H9 (cell line): Measurements from ENCODE around the gene TBATA. TPM values are rescaled to one million over a fixed set of nuclear protein-coding genes. Genes with fewer than 3 reads are reported as not detected.

Experiments used
- DNase-seq: peaks from one replicate; pipeline ENCODE4 v3.0.0-alpha.2; 2017
- H2AFZ ChIP-seq: one replicate; pipeline ENCODE4 v1.6.1; 2013; ENCODE audit warnings: mild to moderate bottlenecking, low read length, control low read depth, moderate library complexity
- H2AK5ac ChIP-seq: 2 replicates; pipeline ENCODE4 v1.6.1; 2013; ENCODE audit warnings: low read length, control low read depth, mixed read lengths; ENCODE audit not compliant: insufficient read length
- H2BK120ac ChIP-seq: one replicate; pipeline ENCODE4 v1.6.1; 2013; ENCODE audit warnings: low read depth, mild to moderate bottlenecking, low read length, control low read depth, inconsistent platforms; ENCODE audit not compliant: poor library complexity, severe bottlenecking
- H2BK12ac ChIP-seq: 2 replicates; pipeline ENCODE4 v1.6.1; 2013; ENCODE audit warnings: low read length, control low read depth, mixed read lengths, low read depth; ENCODE audit not compliant: insufficient read length
- H2BK15ac ChIP-seq: 2 replicates; pipeline ENCODE4 v1.6.1; 2013; ENCODE audit warnings: low read depth, low read length, control low read depth
- H2BK20ac ChIP-seq: one replicate; pipeline ENCODE4 v1.6.1; 2013; ENCODE audit warnings: low read depth, mild to moderate bottlenecking, low read length, control low read depth, inconsistent platforms; ENCODE audit not compliant: poor library complexity, severe bottlenecking
- H2BK5ac ChIP-seq: 2 replicates; pipeline ENCODE4 v1.6.1; 2013; ENCODE audit warnings: low read length, control low read depth, mixed read lengths; ENCODE audit not compliant: insufficient read length
- H3K14ac ChIP-seq: 2 replicates; pipeline ENCODE4 v1.6.1; 2013; ENCODE audit warnings: low read length, control low read depth; ENCODE audit not compliant: insufficient read depth
- H3K18ac ChIP-seq: 2 replicates; pipeline ENCODE4 v1.6.1; 2013; ENCODE audit warnings: low read depth, mild to moderate bottlenecking, mixed read lengths, low read length, control low read depth; ENCODE audit not compliant: insufficient read length
- H3K23ac ChIP-seq: 2 replicates; pipeline ENCODE4 v1.6.1; 2013; ENCODE audit warnings: low read length, control low read depth, mixed read lengths, low read depth; ENCODE audit not compliant: insufficient read length
- H3K23me2 ChIP-seq: 2 replicates; pipeline ENCODE4 v1.6.1; 2013; ENCODE audit warnings: low read depth, mild to moderate bottlenecking, mixed read lengths, low read length, control low read depth; ENCODE audit not compliant: insufficient read length, poor library complexity, severe bottlenecking
- H3K27ac ChIP-seq: 2 replicates; pipeline ENCODE4 v1.5.1; 2013; ENCODE audit warnings: low read length, control low read depth, mixed read lengths, low read depth; ENCODE audit not compliant: insufficient read length
- H3K27me3 ChIP-seq: 2 replicates; pipeline ENCODE4 v1.6.1; 2013; ENCODE audit warnings: low read length, control low read depth, inconsistent platforms; ENCODE audit not compliant: insufficient read depth
- H3K4ac ChIP-seq: 2 replicates; pipeline ENCODE4 v1.6.1; 2013; ENCODE audit warnings: low read depth, mild to moderate bottlenecking, control low read depth, inconsistent platforms, low read length, moderate library complexity
- H3K4me1 ChIP-seq: 2 replicates; pipeline ENCODE4 v1.6.1; 2013; ENCODE audit warnings: low read length, control low read depth, inconsistent platforms; ENCODE audit not compliant: insufficient read depth
- H3K4me2 ChIP-seq: 2 replicates; pipeline ENCODE4 v1.6.1; 2013; ENCODE audit warnings: low read length, control low read depth, mixed read lengths; ENCODE audit not compliant: insufficient read length, insufficient read depth
- H3K56ac ChIP-seq: 2 replicates; pipeline ENCODE4 v1.6.1; 2013; ENCODE audit warnings: low read depth, mild to moderate bottlenecking, mixed read lengths, low read length, control low read depth; ENCODE audit not compliant: insufficient read length
- H3K79me1 ChIP-seq: 2 replicates; pipeline ENCODE4 v1.6.1; 2013; ENCODE audit warnings: low read depth, mild to moderate bottlenecking, moderate library complexity, low read length, control low read depth, inconsistent platforms; ENCODE audit not compliant: insufficient read depth, poor library complexity, severe bottlenecking
- H3K79me2 ChIP-seq: 2 replicates; pipeline ENCODE4 v1.6.1; 2013; ENCODE audit warnings: low read length, control low read depth, inconsistent platforms; ENCODE audit not compliant: insufficient read depth
- H3K9ac ChIP-seq: 2 replicates; pipeline ENCODE4 v1.6.1; 2013; ENCODE audit warnings: low read length, control low read depth, mixed read lengths; ENCODE audit not compliant: insufficient read length; ENCODE audit errors: extremely low read depth
- H3K9me3 ChIP-seq: one replicate; pipeline ENCODE4 v1.6.1; 2013; ENCODE audit warnings: low read depth, low read length, inconsistent platforms; ENCODE audit not compliant: control insufficient read depth
- H3T11ph ChIP-seq: one replicate; pipeline ENCODE4 v1.6.1; 2013; ENCODE audit warnings: mild to moderate bottlenecking, low read length, control low read depth, inconsistent platforms
- H4K20me1 ChIP-seq: one replicate; pipeline ENCODE4 v1.6.1; 2013; ENCODE audit not compliant: control insufficient read depth, insufficient read length, insufficient read depth
- H4K5ac ChIP-seq: 2 replicates; pipeline ENCODE4 v1.6.1; 2013; ENCODE audit warnings: low read depth, mild to moderate bottlenecking, mixed read lengths, low read length, control low read depth; ENCODE audit not compliant: insufficient read length
- H4K8ac ChIP-seq: replicated peaks from 2 replicates; pipeline ENCODE4 v1.6.1; 2013; ENCODE audit warnings: low read length, control low read depth, mixed read lengths, low read depth; ENCODE audit not compliant: insufficient read length
- H4K91ac ChIP-seq: 2 replicates; pipeline ENCODE4 v1.6.1; 2013; ENCODE audit warnings: low read depth, mild to moderate bottlenecking, moderate library complexity, mixed read lengths, low read length, control low read depth; ENCODE audit not compliant: insufficient read length
- H3K27ac Mint-ChIP-seq, 3 experiments: 2 replicates in 2 of 3; 3 replicates in 1 of 3; pipeline ENCODE4 v1.8.0; 2020 to 2021; ENCODE audit warnings: mixed read lengths in 3 of 3, mild to moderate bottlenecking in 1 of 3, moderate library complexity in 1 of 3
- H3K27me3 Mint-ChIP-seq: 2 replicates; pipeline ENCODE4 v1.8.0; 2021; ENCODE audit warnings: low read depth, mild to moderate bottlenecking, moderate library complexity, mixed read lengths
- H3K36me3 Mint-ChIP-seq, 3 experiments: 2 replicates in 2 of 3; 3 replicates in 1 of 3; pipeline ENCODE4 v1.8.0; 2020 to 2021; ENCODE audit warnings: low read depth in 3 of 3, mixed read lengths in 3 of 3; ENCODE audit not compliant: insufficient read depth in 1 of 3
- H3K4me1 Mint-ChIP-seq, 2 experiments: 2 replicates each; pipeline ENCODE4 v1.8.0; 2020; ENCODE audit warnings: mixed read lengths in 2 of 2
- H3K4me3 Mint-ChIP-seq, 2 experiments: 2 replicates in 1 of 2; 3 replicates in 1 of 2; pipeline ENCODE4 v1.8.0; 2020 to 2021; ENCODE audit warnings: mild to moderate bottlenecking in 2 of 2, mixed read lengths in 2 of 2, moderate library complexity in 1 of 2
- H3K9me3 Mint-ChIP-seq, 2 experiments: 2 replicates in 1 of 2; 3 replicates in 1 of 2; pipeline ENCODE4 v1.8.0; 2020; ENCODE audit warnings: mild to moderate bottlenecking in 2 of 2, mixed read lengths in 2 of 2, moderate library complexity in 1 of 2
- CTCF ChIP-seq: fragments of 200-600 bp; sonication (generic); conservative IDR thresholded peaks from 3 replicates; pipeline ENCODE4 v1.8.0; 2021; ENCODE audit warnings: antibody characterized with exemption, mild to moderate bottlenecking
- WGBS: extraction: QIAGEN DNeasy Blood & Tissue Kit; methylation state at CpG from one replicate; pipeline ENCODE4 v1.1.7; 2013; ENCODE audit warnings: missing lambda C conversion rate, low lambda C conversion rate, mixed read lengths; ENCODE audit not compliant: insufficient read length; ENCODE audit errors: extremely low coverage; 5-methylcytosine and 5-hydroxymethylcytosine counted together
- total RNA-seq: library from RNA; stranded (reverse); gene quantifications from 2 replicates; pipeline ENCODE4 v1.2.1, GENCODE V29; 2021

Gene TBATA
- total RNA-seq, 1 experiment from 2014 or later: not detected

GRCh38 chr10:70780370-70780760, 4.8 kb downstream of the TBATA start:
- H3K9ac ChIP-seq: no peak overlapping the region

More at GRCh38 chr10:70780370-70780760, 4.8 kb downstream of the TBATA start:
- WGBS: no CpG with 5 or more reads among the region's 9 CpGs
- Histone ChIP-seq H3K4ac (no peak overlapping the region), H3K23ac (no peak overlapping the region), H3K23me2 (no peaks in the 10 kb centered on the region), H3T11ph (no peak overlapping the region), H3K4me1 (no peaks in the 10 kb centered on the region), H3K14ac (no peak overlapping the region), H3K27ac (no peak overlapping the region), H4K20me1 (peaks cover 2% of the 10 kb centered on the region), H2BK12ac (no peak overlapping the region), H3K79me2 (no peaks in the 10 kb centered on the region), H3K9me3 (no peaks in the 10 kb centered on the region), H3K27me3 (no peaks in the 10 kb centered on the region), H4K91ac (no peak overlapping the region), H2AK5ac (no peak overlapping the region), H2BK15ac (no peak overlapping the region), H2AFZ (no peak overlapping the region), H2BK20ac (no peak overlapping the region), H3K18ac (no peak overlapping the region), H3K4me2 (no peak overlapping the region), H3K79me1 (no peaks in the 10 kb centered on the region), H4K8ac (no peak overlapping the region), H2BK5ac (no peak overlapping the region), H4K5ac (no peak overlapping the region), H3K56ac (no peak overlapping the region), H2BK120ac (no peak overlapping the region)
- no peaks in the 10 kb centered on the region for H3K36me3 Mint-ChIP-seq
- DNase-seq: no peak
- H3K4me3 Mint-ChIP-seq: no peak overlapping the region
- H3K9me3 Mint-ChIP-seq: no peaks in the 10 kb centered on the region
- no peak for TF ChIP-seq CTCF
- no peak overlapping the region; a peak in 1 of 7 replicates for H3K27ac Mint-ChIP-seq
- no peaks in the 10 kb centered on the region for H3K27me3 Mint-ChIP-seq
- peaks cover 5 to 11% of the 10 kb centered on the region in 2 experiments; a peak in 3 of 4 replicates for H3K4me1 Mint-ChIP-seq
